HFFc6 (cell line): ENCODE results near the gene COX4I1. TPM values are rescaled to one million over a fixed set of nuclear protein-coding genes. Genes with fewer than 3 reads are reported as not detected.

Source experiments
- DNase-seq: peaks from one replicate; pipeline ENCODE4 v3.0.0-alpha.2; 2018
- H3K27ac Mint-ChIP-seq: 2 replicates; pipeline ENCODE4 v1.8.0; 2020; ENCODE audit warnings: mild to moderate bottlenecking, mixed read lengths
- H3K27me3 Mint-ChIP-seq: 2 replicates; pipeline ENCODE4 v1.8.0; 2021; ENCODE audit warnings: mild to moderate bottlenecking, moderate library complexity, mixed read lengths; ENCODE audit not compliant: insufficient read depth
- H3K36me3 Mint-ChIP-seq: 2 replicates; pipeline ENCODE4 v1.8.0; 2021; ENCODE audit warnings: low read depth, mixed read lengths
- H3K4me1 Mint-ChIP-seq: 2 replicates; pipeline ENCODE4 v1.8.0; 2020; ENCODE audit warnings: low read depth, mixed read lengths
- H3K4me3 Mint-ChIP-seq: 2 replicates; pipeline ENCODE4 v1.8.0; 2020; ENCODE audit warnings: mild to moderate bottlenecking, moderate library complexity, mixed read lengths
- H3K9me3 Mint-ChIP-seq: 2 replicates; pipeline ENCODE4 v1.8.0; 2020; ENCODE audit warnings: mild to moderate bottlenecking, mixed read lengths
- CTCF ChIP-seq: fragments of 200-600 bp; sonication (generic); IDR thresholded peaks from 2 replicates; pipeline ENCODE4 v1.5.0; 2021; ENCODE audit warnings: antibody characterized with exemption, mild to moderate bottlenecking
- total RNA-seq, 6 experiments: library from RNA; stranded (reverse); fragmentation: NEBNext Ultra II Directional; extraction: Animal tissue kit (Norgen Biotek cat#: 25700); gene quantifications; 2 replicates in 1 of 6; 3 replicates in 5 of 6; pipeline ENCODE4 v1.2.3, GENCODE V29; 2021

COX4I1 gene
- total RNA-seq, 6 experiments from 2014 or later, result 427 to 518 (median 497) TPM

DNA sequence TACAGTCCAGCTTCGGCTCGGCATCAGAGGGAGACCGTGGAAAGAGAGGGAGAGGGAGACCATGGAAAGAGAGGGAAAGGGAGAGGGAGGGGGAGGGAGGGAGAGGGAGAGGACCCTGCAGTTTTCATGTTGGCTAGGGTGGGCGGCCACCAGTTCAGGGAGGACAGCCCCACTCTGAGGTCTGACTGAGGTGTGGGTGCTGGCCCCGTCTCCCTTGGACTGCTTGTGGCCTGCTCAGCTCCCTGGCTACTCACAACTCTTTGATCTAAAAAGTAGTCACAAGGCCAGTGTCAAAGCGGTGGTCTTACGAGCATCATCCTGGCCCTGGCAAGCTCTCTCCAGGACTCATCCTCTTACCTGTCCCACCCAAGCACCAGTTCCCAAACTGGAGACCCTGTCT lies 9.4 kb downstream of the COX4I1 start:
- TF ChIP-seq CTCF, result no peak
- peaks cover 23% of the 10 kb centered on the region for H3K36me3 Mint-ChIP-seq
- H3K4me3 Mint-ChIP-seq, result no peak overlapping the region
- H3K27ac Mint-ChIP-seq, result no peak overlapping the region
- H3K4me1 Mint-ChIP-seq, result peaks cover 11% of the 10 kb centered on the region; the same call in 1 of the 2 replicates
- peaks cover 32% of the 10 kb centered on the region for H3K27me3 Mint-ChIP-seq
- H3K9me3 Mint-ChIP-seq, result no peaks in the 10 kb centered on the region
- no peak for DNase-seq

DNA sequence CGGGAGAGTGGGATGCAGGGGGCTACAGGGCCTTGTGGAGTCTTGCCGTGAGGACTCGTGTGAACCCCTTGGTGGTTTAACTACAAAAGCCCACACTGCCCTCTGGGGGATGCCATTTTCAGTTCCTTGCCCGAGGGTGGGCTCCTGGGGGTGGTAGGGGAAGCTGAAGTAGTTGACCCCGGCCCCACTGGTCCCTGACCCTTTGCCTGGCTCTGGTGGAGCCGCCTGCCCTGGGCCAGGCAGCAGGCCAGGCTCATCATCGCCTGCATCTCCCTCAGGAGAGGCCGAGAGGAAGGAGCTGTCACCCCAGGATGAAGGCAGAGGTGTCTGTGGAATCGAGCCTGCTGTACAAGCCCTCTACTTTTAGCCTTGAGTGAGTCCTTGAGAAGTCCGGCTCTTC lies 10.2 kb downstream of the COX4I1 start:
- Mint-ChIP-seq H3K27me3 (peaks cover 38% of the 10 kb centered on the region), H3K9me3 (no peaks in the 10 kb centered on the region), H3K4me1 (peaks cover 11% of the 10 kb centered on the region; the same call in 1 of the 2 replicates), H3K27ac (no peak overlapping the region), H3K36me3 (peaks cover 20% of the 10 kb centered on the region), H3K4me3 (no peak overlapping the region)
- TF ChIP-seq CTCF, result no peak
- no peak for DNase-seq

DNA sequence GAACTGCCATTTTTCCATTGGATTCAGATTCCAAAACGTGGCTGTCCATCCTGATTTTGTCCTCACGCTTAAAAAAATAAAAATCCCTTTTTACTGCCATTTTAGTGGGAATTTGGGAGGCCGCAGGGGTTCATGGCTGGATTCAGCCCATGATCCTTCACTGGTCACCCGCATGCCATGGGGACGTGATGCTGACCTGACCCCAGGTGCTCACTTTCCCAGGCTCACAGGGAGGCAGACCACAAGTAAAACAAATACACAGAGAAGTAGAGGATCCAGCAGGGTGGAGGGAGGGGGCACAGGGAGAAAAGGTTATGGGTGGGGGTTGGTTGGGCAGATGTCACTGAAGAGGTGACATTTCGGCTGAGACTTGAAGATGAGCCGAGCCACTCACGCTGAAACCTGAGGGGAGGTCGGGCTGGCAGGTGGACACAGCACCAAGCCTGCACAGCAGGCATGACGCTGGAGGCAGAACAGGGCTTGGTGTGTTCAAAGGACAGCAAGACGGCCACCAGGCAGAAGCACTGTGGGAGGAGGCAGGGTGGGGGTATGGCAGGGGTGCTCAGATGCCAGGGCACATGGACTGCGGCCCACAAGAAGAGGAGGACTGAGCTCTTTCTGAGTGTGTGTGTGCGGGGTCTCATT lies 10.7 kb downstream of the COX4I1 start:
- peaks cover 11% of the 10 kb centered on the region; the same call in 1 of the 2 replicates for H3K4me1 Mint-ChIP-seq

GRCh38 chr16:85810742-85811115 lies 11.2 kb downstream of the COX4I1 start:
- H3K4me3 Mint-ChIP-seq, result no peak overlapping the region
- TF ChIP-seq CTCF, result no peak
- no peak for DNase-seq
- no peaks in the 10 kb centered on the region for H3K9me3 Mint-ChIP-seq
- H3K36me3 Mint-ChIP-seq, result peaks cover 9% of the 10 kb centered on the region
- peaks cover 11% of the 10 kb centered on the region; the same call in 1 of the 2 replicates for H3K4me1 Mint-ChIP-seq
- H3K27ac Mint-ChIP-seq, result no peak overlapping the region
- H3K27me3 Mint-ChIP-seq, result peaks cover 42% of the 10 kb centered on the region

More for the DNA sequence above, 10.7 kb downstream of the COX4I1 start:
- no peaks in the 10 kb centered on the region for H3K9me3 Mint-ChIP-seq
- no peak for TF ChIP-seq CTCF
- peaks cover 42% of the 10 kb centered on the region for H3K27me3 Mint-ChIP-seq
- no peak overlapping the region for H3K27ac Mint-ChIP-seq
- peaks cover 14% of the 10 kb centered on the region for H3K36me3 Mint-ChIP-seq
- no peak for DNase-seq
- H3K4me3 Mint-ChIP-seq, result no peak overlapping the region

- no peaks in the 10 kb centered on the region for H3K36me3 Mint-ChIP-seq
- H3K27me3 Mint-ChIP-seq, result peaks cover 50% of the 10 kb centered on the region
- H3K4me3 Mint-ChIP-seq, result peak overlapping the region; percentile 6; the same call in 1 of the 2 replicates
- peaks cover 11% of the 10 kb centered on the region; the same call in 1 of the 2 replicates for H3K4me1 Mint-ChIP-seq
- H3K9me3 Mint-ChIP-seq, result no peaks in the 10 kb centered on the region
- DNase-seq, result no peak
- H3K27ac Mint-ChIP-seq, result no peak overlapping the region
- TF ChIP-seq CTCF, result no peak
These were observed 12.7 kb downstream of the COX4I1 start for GRCh38 chr16:85812031-85812807.
